WTC11 (cell line): ENCODE results near the gene VMAC. TPM values are rescaled to one million over a fixed set of nuclear protein-coding genes. Genes with fewer than 3 reads are reported as not detected.

Experiments used
- ATAC-seq: fragments of 200-7000 bp; cut with Tn5 transposase; 2 replicates; pipeline ENCODE4 v1.10.0; 2021; ENCODE audit warnings: mild to moderate bottlenecking, moderate library complexity
- CTCF ChIA-PET: fragments of 300-600 bp; sonication (Branson Sonifier 250); formaldehyde crosslinking; loops from one replicate; lab custom pipeline; 2021; ENCODE audit warnings: antibody characterized with exemption; lab: Charles Lee
- POLR2A ChIA-PET: fragments of 350-600 bp; sonication (Branson Sonifier 250); formaldehyde crosslinking; loops from one replicate; lab custom pipeline; 2021; ENCODE audit warnings: antibody characterized with exemption; lab: Charles Lee
- DNase-seq: peaks from one replicate; pipeline ENCODE4 v3.0.0; 2021; ENCODE audit warnings: low spot score
- H3K27ac Mint-ChIP-seq: 2 replicates; pipeline ENCODE4 v1.8.0; 2021; ENCODE audit warnings: mixed read lengths
- H3K27me3 Mint-ChIP-seq: 2 replicates; pipeline ENCODE4 v1.8.0; 2021; ENCODE audit warnings: low read depth, mild to moderate bottlenecking, moderate library complexity, mixed read lengths
- H3K36me3 Mint-ChIP-seq: 2 replicates; pipeline ENCODE4 v1.8.0; 2021; ENCODE audit warnings: mixed read lengths
- H3K4me1 Mint-ChIP-seq: 2 replicates; pipeline ENCODE4 v1.8.0; 2022; ENCODE audit warnings: mixed read lengths
- H3K4me3 Mint-ChIP-seq: 2 replicates; pipeline ENCODE4 v1.8.0; 2021; ENCODE audit warnings: mild to moderate bottlenecking, moderate library complexity, mixed read lengths
- H3K9me3 Mint-ChIP-seq: 2 replicates; pipeline ENCODE4 v1.8.0; 2021; ENCODE audit warnings: mixed read lengths
- ATF2 ChIP-seq: sonication (generic); formaldehyde crosslinking; IDR thresholded peaks from 2 replicates; pipeline ENCODE4 v1.8.1; 2022; ENCODE audit warnings: low read depth, missing genetic modification reagents, borderline replicate concordance
- CREB1 ChIP-seq: sonication (generic); formaldehyde crosslinking; IDR thresholded peaks from 2 replicates; pipeline ENCODE4 v1.8.0; 2023; ENCODE audit warnings: mild to moderate bottlenecking, missing genetic modification reagents
- E2F4 ChIP-seq: sonication (generic); formaldehyde crosslinking; IDR thresholded peaks from 2 replicates; pipeline ENCODE4 v1.8.1; 2022; ENCODE audit warnings: low read depth, mild to moderate bottlenecking, moderate library complexity, missing genetic modification reagents, borderline replicate concordance
- ELF4 ChIP-seq: sonication (generic); formaldehyde crosslinking; IDR thresholded peaks from 2 replicates; pipeline ENCODE4 v1.8.1; 2022; ENCODE audit warnings: low read depth, mild to moderate bottlenecking, moderate library complexity, missing genetic modification reagents
- FOXK1 ChIP-seq: sonication (generic); formaldehyde crosslinking; IDR thresholded peaks from 2 replicates; pipeline ENCODE4 v1.8.0; 2022; ENCODE audit warnings: mild to moderate bottlenecking, moderate library complexity, missing genetic modification reagents
- FOXP1 ChIP-seq: sonication (generic); formaldehyde crosslinking; IDR thresholded peaks from 2 replicates; pipeline ENCODE4 v1.8.0; 2022; ENCODE audit warnings: missing genetic modification reagents, mild to moderate bottlenecking, moderate library complexity, borderline replicate concordance
- IRF1 ChIP-seq: sonication (generic); formaldehyde crosslinking; IDR thresholded peaks from 2 replicates; pipeline ENCODE4 v1.8.0; 2023; ENCODE audit warnings: missing genetic modification reagents
- MLX ChIP-seq: sonication (generic); formaldehyde crosslinking; IDR thresholded peaks from 2 replicates; pipeline ENCODE4 v1.8.1; 2023; ENCODE audit warnings: mild to moderate bottlenecking, missing genetic modification reagents, moderate library complexity
- MYBL2 ChIP-seq: sonication (generic); formaldehyde crosslinking; IDR thresholded peaks from 2 replicates; pipeline ENCODE4 v1.8.1; 2023; ENCODE audit warnings: mild to moderate bottlenecking, moderate library complexity, missing genetic modification reagents
- PRDM15 ChIP-seq: sonication (generic); formaldehyde crosslinking; IDR thresholded peaks from 2 replicates; pipeline ENCODE4 v1.8.0; 2022; ENCODE audit warnings: missing genetic modification reagents
- PREB ChIP-seq: sonication (generic); formaldehyde crosslinking; IDR thresholded peaks from 2 replicates; pipeline ENCODE4 v1.8.1; 2022; ENCODE audit warnings: mild to moderate bottlenecking, missing genetic modification reagents, moderate library complexity, borderline replicate concordance
- SMAD4 ChIP-seq: sonication (generic); formaldehyde crosslinking; IDR thresholded peaks from 2 replicates; pipeline ENCODE4 v1.8.0; 2022; ENCODE audit warnings: mild to moderate bottlenecking, missing genetic modification reagents
- SOX15 ChIP-seq: fragments of 250-450 bp; sonication (Bioruptor Pico); IDR thresholded peaks from 2 replicates; pipeline ENCODE4 v1.9.0; 2021; ENCODE audit warnings: mild to moderate bottlenecking
- ZBTB43 ChIP-seq: sonication (generic); formaldehyde crosslinking; IDR thresholded peaks from 2 replicates; pipeline ENCODE4 v1.8.1; 2023; ENCODE audit warnings: mild to moderate bottlenecking, missing genetic modification reagents
- ZNF281 ChIP-seq: sonication (generic); formaldehyde crosslinking; IDR thresholded peaks from 2 replicates; pipeline ENCODE4 v1.8.0; 2023; ENCODE audit warnings: mild to moderate bottlenecking, missing genetic modification reagents
- ZNF416 ChIP-seq: fragments of 250-450 bp; sonication (Bioruptor Pico); IDR thresholded peaks from 2 replicates; pipeline ENCODE4 v1.9.0; 2021; ENCODE audit warnings: mild to moderate bottlenecking, inconsistent platforms
- ZNF512 ChIP-seq: sonication (generic); formaldehyde crosslinking; IDR thresholded peaks from 2 replicates; pipeline ENCODE4 v1.8.1; 2022; ENCODE audit warnings: missing genetic modification reagents, borderline replicate concordance
- ZSCAN18 ChIP-seq: fragments of 250-450 bp; sonication (Bioruptor Pico); IDR thresholded peaks from 2 replicates; pipeline ENCODE4 v2.1.2; 2022; ENCODE audit warnings: mild to moderate bottlenecking, moderate library complexity
- total RNA-seq: library from RNA; stranded (reverse); gene quantifications from 3 replicates; pipeline ENCODE4 v1.2.3, GENCODE V29; 2021

The VMAC gene
- total RNA-seq, 1 experiment from 2014 or later = 2.5 TPM

GRCh38 chr19:5953030-5953589, 48.4 kb downstream of the VMAC start:
- CTCF ChIA-PET = interaction anchor here (0.6 to 9.0 kb wide), 6 partner anchors 15 to 263 kb away, joined by 3 to 95 read pairs (median 16); partner anchors contain the start of gene RPL36
- POLR2A ChIA-PET = no interaction called here
- no peak for DNase-seq

More at GRCh38 chr19:5953030-5953589, 48.4 kb downstream of the VMAC start:
- Mint-ChIP-seq H3K36me3 (no peaks in the 10 kb centered on the region), H3K27ac (peak overlapping the region; percentile 85), H3K4me3 (peak overlapping the region; percentile 22), H3K27me3 (no peaks in the 10 kb centered on the region; the same call in 1 of the 2 replicates), H3K9me3 (no peaks in the 10 kb centered on the region), H3K4me1 (peaks cover 96% of the 10 kb centered on the region)
- TF ChIP-seq IRF1 (CRISPR knock-in tag) (no peak), ELF4 (CRISPR knock-in tag) (no peak), SMAD4 (CRISPR knock-in tag) (no peak), FOXK1 (CRISPR knock-in tag) (no peak), CREB1 (CRISPR knock-in tag) (no peak), ZNF416 (CRISPR knock-in tag) (no peak), MYBL2 (no peak), SOX15 (no peak), ZNF512 (CRISPR knock-in tag) (no peak), FOXP1 (CRISPR knock-in tag) (no peak), MLX (CRISPR knock-in tag) (no peak), ATF2 (CRISPR knock-in tag) (no peak), PRDM15 (CRISPR knock-in tag) (no peak), E2F4 (no peak), PREB (CRISPR knock-in tag) (no peak), ZBTB43 (CRISPR knock-in tag) (no peak), ZSCAN18 (CRISPR knock-in tag) (no peak), ZNF281 (CRISPR knock-in tag) (no peak)
- no peak for ATAC-seq
